HG03103 (cell line): ENCODE measurements around the gene FHOD3.

Experiments used
- ATAC-seq: cut with Tn5 transposase; IDR thresholded peaks from one replicate; pipeline ENCODE4 v1.9.1; 2021; ENCODE audit warnings: low read depth; ENCODE audit not compliant: unreplicated experiment

FHOD3 gene

DNA sequence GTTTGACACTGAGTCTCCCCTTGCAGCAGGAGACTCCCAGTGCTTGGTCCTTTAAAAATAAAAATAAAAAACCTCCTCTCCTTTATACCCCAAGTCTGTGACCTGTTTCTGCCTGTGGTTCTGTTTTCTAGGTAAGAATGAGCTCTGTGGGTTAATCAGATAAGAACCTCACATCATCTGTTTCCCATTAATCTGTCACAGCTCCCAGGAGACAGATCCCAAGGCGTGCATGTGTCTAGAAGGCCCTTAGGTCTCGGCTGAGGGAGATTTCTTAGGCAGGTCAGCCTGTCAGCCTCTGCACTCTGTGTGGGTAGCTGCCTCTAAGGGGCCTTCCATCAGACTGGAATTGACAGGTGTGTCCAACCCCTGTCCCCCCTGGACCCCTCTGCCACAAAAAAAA, 80.7 kb downstream of the FHOD3 start:
- no peak for ATAC-seq

DNA sequence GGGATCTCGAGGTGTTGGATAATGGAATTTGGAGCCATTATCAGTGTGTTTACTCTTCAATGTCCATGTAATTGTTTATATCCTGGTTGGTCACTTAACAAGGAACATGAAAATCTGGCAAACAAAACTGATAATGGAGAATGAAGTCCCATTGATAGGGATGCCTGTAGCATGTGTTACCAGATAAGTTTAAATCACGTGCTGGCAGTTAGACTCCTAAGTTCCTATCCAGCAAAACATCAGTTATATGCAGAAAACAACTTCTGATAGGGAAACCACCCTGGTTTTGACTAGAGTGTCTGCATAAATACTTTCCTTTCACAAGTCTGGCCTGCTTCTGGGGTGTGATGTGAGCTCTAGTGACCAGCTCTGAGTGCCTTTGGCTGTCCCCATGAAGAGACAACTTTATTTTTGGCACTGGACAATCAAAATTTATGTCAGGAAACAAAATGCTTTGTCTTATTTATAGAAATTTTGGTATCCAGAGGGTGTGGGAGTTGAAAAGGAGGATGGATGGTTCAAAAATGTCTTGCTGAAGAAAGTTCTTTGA, 82.0 kb downstream of the FHOD3 start:
- ATAC-seq, result no peak

DNA sequence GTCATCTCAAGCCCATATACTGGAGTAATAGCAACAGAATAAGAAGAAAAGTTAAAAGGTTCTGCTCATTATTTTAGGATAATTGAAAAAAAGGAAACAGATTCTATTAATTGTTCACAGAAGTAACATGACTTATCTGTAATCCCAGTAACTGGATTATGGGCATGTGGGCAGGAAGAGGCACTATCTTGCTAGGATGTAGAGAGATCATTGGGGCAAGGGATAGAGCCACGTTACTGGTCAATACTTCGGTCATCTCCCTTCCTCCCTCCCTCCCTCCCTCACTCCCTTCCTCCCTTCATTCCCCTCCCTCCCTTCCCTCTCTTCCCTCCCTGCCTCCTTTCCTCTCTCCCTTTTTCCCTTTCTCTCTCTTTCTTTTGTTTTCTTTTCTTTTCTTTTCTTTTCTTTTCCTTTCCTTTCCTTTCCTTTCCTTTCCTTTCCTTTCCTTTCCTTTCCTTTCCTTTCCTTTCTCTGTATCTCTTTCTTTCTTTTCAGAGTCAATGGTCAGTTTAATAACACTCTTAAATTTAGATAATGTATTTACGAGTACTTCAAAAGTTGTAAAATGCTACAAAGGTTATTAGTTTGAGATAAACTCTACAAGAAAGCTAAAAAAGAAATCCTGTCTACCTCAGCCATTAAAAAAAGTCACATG, 82.8 kb downstream of the FHOD3 start:
- ATAC-seq, result no peak

- no peak for ATAC-seq
These were observed 83.6 kb downstream of the FHOD3 start for GRCh38 chr18:36381075-36381474.

- no peak for ATAC-seq
These were observed 85.3 kb downstream of the FHOD3 start for GRCh38 chr18:36382854-36383253.

DNA sequence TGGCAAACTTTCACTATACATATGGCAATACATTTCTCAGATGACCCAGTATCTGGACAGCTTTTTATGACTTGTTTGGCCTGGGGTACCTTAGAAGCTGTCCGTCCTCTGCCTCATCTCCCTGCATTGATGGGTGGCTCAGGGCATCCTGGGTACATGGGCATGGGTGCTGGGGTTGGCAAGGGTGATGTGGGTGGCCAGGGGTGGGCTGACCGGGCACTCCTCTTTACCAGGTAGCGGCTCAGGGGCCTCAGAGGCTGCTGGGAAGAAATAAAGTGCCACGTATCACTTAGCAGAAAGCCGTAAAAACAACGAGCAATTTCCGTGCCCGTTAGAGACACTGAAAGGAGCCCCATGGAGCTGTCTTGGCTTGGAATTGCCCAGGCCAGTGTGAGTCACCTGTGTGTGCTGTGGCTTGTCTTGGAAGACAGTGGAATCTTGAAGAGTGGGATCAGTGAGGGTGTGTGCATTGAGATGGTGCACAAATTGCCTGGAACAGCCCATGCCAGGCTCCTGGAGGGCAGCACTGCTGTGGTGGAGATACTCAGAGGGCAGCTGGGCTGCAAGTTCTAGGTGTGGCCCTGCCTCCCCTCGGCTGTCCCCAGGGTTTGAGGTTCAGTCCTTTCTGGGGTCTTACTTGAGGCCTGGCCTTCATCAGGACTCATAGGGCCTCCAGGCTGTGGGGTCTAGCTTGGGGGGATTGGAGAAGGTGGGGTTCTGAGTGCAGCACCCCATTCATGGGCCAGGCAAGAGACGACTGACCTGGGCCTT, 88.8 kb downstream of the FHOD3 start:
- ATAC-seq, result no peak

- no peak for ATAC-seq
These were observed 89.8 kb downstream of the FHOD3 start for GRCh38 chr18:36387310-36387709.

DNA sequence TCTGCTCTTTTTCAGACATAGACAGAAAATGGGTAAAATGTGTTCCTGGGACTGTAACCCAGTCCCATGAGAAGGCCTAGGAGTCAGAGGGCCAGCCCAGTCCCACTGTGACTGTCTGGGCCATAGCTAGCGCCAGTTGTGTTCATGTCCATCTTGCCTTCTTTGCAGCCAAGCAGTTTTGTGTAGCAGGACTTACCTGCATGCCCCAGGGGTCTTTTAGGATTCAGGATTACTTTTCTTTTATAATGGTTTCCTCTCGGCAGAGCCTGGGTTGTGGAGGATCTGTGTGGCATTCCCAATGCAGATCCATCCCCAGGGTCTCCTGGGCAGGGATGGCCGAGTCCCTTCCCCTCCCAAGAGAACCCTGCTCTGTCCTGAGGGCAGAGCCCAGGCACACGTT, 90.8 kb downstream of the FHOD3 start:
- ATAC-seq, result no peak

GRCh38 chr18:36389027-36389426, 91.5 kb downstream of the FHOD3 start:
- no peak for ATAC-seq

DNA sequence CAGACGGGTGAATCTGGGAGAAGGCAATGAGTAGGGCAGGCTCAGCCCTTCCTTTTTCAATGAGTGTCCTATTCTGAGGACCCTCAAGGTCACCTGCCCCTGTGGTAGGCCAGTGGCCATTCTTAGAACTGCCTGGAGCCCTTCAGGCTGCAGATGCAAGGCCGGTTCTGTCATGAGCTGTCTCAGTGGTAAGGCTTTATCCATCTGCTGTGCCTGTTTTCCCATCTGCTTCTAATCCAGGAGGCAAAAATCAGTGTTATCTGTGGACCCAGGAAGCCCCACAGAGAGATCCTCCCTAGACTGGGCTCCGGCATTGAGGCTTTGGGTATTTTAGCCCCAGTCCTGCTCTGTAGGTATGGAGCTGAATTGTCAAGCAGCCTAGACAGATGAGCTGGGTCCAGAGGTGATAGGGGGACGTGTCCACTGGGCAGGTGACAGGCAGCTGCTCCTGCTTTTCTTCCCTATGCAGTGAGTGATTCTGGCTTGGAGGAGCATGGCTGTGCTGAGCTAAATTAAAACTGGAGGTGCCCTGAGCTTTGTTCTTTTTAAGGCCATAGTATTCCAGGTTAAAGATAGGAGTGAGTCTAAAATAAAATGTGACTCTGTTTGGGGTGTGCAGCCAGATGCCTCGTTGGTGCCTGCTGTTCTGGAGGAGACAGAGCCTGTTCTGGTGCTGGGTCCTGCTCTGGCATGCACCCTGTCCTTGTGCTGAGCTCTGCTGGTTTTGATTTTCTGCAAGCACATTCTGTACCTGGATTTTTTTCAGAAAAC, 92.5 kb downstream of the FHOD3 start:
- no peak for ATAC-seq

DNA sequence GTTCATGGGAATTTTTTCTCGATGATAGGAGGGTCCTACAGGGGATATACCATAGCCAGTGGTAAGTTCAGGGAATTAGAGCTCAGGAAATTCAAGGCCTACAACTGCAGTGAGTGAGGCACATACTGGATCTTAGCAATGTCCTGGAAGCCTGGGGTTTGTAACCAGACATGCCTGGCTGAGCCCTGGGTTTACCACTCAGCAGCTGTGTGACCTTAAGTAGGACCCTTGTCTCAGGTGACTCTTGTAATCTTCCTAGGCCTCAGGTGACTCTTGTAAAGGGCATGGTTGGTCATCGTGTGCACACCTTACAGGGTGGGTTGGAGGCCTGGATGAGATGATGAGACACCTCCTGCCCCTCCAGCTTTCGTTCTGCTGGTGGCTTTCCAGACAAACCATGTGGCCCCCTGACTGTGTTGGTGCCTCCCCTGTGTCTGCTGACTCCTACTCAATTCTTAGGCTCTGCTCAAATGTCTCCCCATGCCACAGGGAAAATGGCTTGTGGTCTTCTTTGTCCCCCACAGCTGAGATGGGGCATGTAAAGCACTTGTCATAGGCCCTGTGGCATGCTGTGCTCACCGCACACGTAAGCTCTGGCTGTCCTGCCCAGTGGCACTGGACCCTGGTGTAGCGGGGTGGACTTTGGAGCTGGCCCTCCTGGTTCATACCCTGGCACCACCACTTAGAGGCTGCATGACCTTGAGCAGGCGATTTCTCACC, 94.1 kb downstream of the FHOD3 start:
- ATAC-seq, result no peak

GRCh38 chr18:36392164-36392978, 94.9 kb downstream of the FHOD3 start:
- no peak for ATAC-seq

- no peak for ATAC-seq
These were observed 95.4 kb downstream of the FHOD3 start for GRCh38 chr18:36392979-36393287.

DNA sequence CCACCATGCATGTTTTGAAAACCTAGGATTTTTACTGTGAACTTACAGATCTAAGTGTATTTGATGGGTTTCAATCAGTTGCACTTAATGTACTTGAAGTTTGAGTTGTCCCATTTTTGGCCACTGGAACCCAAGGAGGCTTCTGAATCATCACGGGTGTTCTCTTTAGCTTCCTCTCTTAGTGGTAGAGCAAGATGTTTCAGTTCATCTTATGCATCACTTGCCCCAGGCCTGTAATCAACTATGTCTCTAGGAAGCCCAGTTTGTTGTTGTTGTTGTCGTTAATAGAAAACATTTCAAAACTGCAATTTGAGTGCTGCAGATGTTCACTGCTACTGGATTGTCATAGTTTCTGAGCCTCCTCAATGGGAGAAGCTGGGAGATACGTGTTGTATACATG, 97.0 kb downstream of the FHOD3 start:
- ATAC-seq, result no peak

- no peak for ATAC-seq
These were observed 98.7 kb downstream of the FHOD3 start for GRCh38 chr18:36396190-36396589.

DNA sequence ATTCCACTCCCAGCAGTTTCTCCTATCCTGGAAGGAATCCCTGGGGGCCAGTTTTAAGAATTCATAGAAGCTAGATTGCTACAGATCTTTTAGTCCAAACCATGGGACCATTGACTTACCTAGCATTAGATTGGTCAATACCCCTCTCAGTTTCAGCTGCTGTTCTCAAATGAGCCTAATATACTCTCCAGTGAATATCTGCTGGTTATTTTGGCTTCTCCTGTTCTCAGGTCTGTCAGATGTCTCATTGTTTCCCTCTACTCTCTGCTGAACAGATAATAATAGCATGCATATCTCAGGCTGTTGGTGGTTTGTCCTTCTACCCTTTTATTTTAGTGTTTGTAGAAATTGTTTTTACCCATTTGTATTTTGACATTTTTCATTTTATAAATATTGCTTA, 99.5 kb downstream of the FHOD3 start:
- no peak for ATAC-seq

DNA sequence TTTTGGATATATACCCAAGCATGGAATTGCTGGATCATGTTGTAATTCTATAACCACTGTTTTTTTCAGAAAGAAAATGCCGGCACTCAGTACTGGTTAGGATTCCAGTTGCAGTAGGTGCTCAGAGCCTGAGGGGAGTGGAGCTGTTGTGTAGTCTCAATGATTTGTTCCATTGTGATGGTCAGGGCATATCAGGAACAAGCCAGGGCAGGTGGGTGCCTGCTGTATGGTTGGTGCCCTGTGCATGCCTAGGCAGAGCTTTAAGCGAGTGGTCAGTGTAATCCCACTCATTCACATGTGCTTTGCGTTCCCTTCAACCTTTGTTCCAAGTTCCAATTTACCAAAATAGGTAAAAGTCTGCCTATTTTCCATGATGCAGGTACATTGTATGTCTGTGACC, 100.9 kb downstream of the FHOD3 start:
- no peak for ATAC-seq

GRCh38 chr18:36399055-36399454, 101.5 kb downstream of the FHOD3 start:
- no peak for ATAC-seq

DNA sequence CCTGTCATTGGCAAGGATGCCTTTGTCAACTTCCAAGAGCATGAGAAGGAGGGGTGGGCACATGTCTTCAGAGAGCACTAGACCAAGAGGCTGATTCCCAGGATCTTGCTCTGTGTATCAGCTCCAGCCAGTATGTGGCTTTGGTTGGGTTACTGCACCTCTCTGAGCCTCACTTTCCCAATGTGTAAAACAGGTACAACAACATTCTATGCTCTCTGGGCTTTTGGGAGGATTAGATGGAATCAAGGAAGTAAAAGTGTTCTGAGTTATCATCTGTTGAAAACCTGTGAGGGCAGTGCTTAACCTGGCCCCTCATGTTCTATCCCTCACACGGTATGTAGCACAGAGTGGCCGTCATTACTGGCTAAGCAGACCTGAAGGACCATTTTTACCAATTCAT, 103.9 kb downstream of the FHOD3 start:
- no peak for ATAC-seq

DNA sequence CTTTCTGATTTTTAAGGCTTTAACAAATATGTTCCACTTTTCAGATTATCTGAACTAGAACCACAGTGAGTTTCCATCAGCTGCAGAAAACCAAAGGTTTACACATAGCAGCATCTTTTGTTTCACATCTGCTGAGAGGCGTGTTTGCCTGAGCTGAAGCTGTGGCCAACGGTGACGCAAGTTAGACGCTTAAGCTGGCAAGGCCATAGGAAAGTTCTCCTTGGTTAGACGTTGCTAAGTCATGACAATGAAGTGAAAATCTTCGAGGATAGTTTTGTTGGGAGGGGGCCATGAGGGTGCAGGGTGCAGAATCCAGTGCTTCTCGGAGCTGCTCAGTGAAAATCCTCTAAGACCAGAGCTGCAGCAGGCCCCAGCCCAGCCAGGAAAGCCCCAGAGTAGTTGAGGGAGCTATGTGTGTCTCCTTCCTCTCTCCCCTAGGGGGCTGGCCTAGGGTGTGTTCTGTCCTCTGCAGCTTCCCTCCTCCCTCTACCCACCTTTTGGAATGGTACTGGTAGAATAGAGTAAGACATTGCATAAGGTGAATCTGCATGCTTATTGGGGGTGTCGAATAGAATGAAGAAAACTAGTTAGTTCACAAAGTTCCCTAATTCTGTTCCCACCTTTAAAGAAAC, 105.4 kb downstream of the FHOD3 start:
- no peak for ATAC-seq
